GM13977 (cell line): Measurements from ENCODE around the gene KIF26B.

Experiments used
- DNase-seq: peaks from one replicate; pipeline ENCODE4 v3.0.0; 2012; ENCODE audit warnings: low spot score
- CTCF ChIP-seq: IDR thresholded peaks from 2 replicates; pipeline ENCODE4 v1.5.1; 2012; ENCODE audit warnings: mild to moderate bottlenecking, control low read depth; ENCODE audit not compliant: insufficient read depth; ENCODE audit errors: extremely low read depth, missing control alignments
- in situ Hi-C: fragments of 300-500 bp; cut with MboI; formaldehyde crosslinking; loops from one replicate; pipeline ENCODE4 v1.12.0; 2022; ENCODE audit warnings: low sequenced_read_pairs, low pct_unique_long_range_greater_than_20kb, mixed read lengths, inconsistent platforms; ENCODE audit not compliant: unreplicated experiment

Gene KIF26B

GRCh38 chr1:245301921-245302320, 147.1 kb downstream of the KIF26B start:
- no peak for TF ChIP-seq CTCF

DNA sequence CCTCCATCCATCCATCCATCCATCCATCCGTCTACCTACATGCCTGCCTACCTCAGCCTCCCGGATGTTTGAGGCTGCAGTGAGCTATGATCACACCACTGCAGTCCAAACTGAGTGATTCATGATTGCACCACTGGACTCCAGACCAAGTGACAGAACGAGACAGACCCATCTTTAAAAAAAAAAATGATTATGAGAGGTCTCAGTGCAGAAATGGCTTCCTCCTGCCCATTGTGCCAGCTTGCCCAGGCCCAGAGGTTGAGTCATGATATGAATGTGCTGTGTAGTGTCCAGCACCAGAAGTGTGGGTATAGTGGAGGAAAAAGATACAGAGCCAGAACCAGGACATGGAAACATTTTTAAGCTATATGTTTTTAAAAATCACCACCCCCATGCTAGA, 149.9 kb downstream of the KIF26B start:
- in situ Hi-C loops = no loop called here
- DNase-seq = no peak

More at GRCh38 chr1:245301921-245302320, 147.1 kb downstream of the KIF26B start:
- in situ Hi-C loops = no loop called here
- DNase-seq = no peak

GRCh38 chr1:245306020-245306419, 151.2 kb downstream of the KIF26B start:
- DNase-seq = no peak
- in situ Hi-C loops = no loop called here
- no peak for TF ChIP-seq CTCF

More for the DNA sequence above, 149.9 kb downstream of the KIF26B start:
- TF ChIP-seq CTCF = no peak

- no peak for DNase-seq
- in situ Hi-C loops = no loop called here
- TF ChIP-seq CTCF = no peak
Measured at GRCh38 chr1:245306628-245307410, 152.0 kb downstream of the KIF26B start.

DNA sequence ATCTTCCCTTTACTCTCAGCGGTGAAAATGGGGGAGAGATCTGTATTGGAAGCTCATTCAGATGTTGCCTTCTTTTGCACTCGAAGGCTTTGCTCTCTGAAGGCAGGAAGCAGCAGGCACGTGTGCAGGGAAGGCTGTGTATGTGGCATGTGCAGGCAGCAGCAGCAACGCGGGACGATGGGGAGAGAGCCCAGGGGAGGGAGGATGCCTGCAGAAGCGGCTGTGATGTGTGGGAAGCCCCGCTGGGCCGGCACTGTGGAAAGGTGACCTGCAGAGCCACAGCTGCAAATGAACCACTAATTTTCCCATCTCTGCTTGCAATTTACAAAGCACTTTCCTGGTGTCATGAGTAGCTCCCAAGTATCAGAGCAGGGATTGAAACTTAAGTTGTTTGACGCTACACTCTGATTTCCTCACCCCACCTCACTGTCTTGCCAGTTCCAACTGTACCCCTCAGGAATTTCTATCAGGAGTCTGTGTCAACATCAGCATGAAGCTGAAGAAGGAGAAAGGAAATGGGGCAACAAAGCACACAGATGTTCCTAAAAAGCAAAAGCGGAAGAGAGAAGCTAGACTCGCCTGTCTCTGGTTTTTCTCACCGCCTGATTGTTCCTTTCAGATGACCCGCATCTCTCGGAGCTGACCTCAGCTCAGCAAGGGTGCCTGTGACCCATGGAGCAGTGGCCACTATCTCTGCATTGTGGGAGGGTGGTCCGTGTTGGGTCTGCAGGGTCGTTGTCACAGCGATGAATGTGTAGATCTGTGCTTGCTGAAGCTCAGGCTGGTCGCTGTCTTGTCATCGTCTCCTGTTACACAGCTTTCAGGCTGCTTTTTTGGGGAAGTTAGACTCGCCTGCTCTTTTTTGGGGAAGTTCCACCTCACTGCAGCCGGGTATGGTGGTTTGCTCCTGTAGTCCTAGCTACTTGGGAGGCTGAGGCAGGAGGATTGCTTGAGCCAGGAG, 156.1 kb downstream of the KIF26B start:
- peak; percentile 48 for DNase-seq
- in situ Hi-C loops = no loop called here
- TF ChIP-seq CTCF = no peak

- in situ Hi-C loops = no loop called here
- no peak for TF ChIP-seq CTCF
- no peak for DNase-seq
Measured at GRCh38 chr1:245311887-245312536, 157.2 kb downstream of the KIF26B start.
